Activated CD4-positive, alpha-beta T cell treated with anti-CD3 and anti-CD28 coated beads, Interleukin-2, amount 50 U/mL, for 48 hours (primary cell): ENCODE results near the gene MED27.

Experiments
- DNase-seq, 2 experiments: peaks; one replicate each; pipeline ENCODE4 v3.0.0-alpha.2; 2020

Gene MED27

DNA sequence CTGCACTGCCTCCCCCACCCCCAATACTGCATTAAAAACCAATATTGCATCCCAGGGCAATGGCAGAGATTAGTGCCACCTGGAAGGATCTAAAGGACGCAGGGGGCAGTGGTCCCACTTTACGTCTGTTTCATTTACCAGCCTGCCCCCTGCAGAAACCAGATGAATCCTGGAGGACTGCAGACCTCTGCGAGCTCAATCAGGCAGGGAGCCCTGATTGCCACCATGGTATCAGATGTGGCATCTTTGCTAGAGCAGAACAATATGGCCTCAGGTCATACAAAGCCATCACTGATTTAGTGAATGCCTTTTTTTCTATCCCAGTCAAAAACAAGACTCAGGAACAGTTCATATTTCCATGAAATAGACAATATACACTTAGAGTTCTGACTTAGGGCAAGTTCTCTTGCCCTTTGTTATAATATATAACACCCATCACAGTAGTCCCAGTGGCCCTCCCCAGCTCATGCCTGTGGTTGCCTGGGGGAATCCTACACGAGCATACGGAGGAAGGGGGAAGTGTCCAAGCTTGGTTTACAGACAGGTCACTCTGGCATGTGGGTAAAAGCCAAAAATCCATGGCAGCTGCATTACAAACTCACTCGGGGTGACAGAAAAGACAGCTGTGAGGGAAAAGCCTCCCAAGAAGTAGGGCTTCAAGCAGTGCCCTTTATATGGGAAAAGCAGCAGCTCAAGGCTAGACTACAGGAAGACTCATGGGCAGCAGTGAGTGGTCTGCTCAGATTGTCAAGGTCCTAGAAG, 85.1 kb downstream of the MED27 start:
- no peak for DNase-seq

DNA sequence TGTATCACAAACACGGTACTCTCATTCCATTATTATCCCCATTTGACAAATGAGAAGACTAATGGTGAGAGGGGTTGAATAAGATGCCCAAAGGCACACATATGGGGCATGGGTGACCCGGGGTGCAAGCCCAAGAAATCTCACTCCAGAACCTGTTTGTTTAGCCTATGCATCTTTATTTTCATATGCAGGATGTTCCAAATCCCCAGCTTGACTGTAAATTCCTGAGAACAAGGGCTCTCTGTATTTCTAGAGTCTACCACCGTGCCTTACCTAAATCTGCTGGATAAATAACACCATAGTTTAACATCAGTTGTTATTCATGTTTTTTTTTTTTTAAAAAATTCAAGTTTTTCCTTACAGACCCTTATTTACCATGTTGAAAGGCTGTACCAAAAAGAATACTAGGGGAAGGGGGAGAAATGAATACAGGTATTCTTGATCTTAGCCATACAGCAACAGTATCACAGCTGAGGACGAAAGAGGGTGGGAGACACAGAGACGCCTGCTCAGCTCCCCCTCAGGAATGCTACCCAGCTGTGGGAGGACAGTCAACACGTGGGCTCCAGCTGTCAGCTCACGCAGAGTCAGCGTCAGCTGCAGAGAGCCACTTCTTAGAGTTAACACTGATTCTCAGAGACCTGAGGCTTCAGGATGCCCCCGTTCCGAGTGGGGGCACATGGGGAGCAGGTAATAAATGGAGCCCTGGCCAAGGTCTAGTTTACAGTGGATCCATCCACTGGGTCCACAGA, 86.6 kb downstream of the MED27 start:
- DNase-seq: no peak

DNA sequence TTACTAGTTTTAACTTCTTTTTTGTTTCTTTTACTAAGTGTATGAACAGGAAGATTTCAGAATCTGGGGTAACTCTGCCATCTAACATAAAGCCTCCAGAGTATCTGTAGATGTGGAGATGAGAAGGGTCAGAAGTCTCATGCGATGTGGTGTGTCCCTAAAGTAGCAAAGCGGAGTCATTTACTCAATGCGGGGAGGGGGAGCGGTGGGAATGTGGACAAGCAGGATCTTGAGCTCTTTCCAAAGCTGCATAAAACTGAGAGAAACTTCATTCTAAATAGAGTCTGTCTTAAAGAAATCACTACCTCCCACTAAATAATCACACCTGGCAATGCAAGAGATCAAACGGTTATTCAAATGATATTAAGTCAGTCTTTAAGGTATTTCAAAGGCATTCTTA, 92.4 kb downstream of the MED27 start:
- no peak for DNase-seq

DNA sequence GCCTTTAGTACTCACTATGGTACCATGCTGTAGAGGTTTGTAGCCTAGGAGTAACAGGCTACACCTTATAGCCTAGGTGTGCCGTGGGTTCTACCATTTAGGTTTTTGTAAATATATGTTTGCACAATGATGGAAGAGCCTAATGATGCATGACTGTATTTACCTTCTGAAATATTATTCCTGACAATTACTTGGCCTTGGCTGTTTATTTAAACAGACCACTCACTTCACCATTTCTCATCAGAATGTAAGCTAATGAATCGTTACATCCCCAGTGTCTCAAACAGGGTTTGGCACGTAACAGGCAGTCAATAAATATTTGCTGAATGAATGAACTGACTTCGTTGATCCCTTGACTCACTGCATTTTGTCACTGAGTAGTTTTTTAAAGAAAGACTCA, 93.1 kb downstream of the MED27 start:
- no peak for DNase-seq

DNA sequence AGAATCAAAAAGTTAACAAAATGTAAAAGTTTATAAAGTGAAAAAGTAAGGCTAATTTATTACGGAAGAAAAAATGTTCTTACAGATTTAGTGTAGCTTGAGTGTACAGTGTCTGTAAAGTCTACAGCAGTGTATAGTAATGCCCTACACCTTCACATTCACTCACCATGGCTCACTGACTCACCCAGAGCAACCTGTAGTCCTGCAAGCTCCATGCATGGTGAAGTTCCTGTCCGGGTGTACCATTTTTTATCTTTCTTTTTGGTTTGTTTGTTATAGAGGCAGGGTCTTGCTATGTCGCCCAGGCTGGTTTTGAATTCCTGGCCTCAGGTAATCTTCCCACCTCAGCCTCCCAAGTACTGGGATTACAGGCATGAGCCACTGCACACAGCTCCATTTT, 93.6 kb downstream of the MED27 start:
- no peak for DNase-seq

DNA sequence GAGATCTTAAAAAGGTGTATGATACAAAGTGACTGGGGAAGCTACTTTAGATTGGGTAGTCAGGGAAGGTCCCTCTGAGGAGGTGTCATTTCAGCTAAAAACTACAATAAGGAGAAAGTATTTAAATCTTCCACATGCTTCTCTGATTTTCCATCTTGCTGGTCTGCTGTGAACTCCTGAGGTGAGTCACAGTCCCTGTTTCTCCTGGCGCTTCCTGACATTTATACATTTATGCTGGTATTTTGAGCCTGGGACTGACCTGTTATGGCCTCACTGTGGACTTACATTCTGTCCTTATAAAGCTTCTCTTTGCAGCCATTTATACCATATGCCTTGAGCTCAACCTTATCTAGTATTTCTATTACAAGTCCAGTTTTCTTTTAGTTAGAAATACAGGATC, 95.1 kb downstream of the MED27 start:
- DNase-seq: no peak

DNA sequence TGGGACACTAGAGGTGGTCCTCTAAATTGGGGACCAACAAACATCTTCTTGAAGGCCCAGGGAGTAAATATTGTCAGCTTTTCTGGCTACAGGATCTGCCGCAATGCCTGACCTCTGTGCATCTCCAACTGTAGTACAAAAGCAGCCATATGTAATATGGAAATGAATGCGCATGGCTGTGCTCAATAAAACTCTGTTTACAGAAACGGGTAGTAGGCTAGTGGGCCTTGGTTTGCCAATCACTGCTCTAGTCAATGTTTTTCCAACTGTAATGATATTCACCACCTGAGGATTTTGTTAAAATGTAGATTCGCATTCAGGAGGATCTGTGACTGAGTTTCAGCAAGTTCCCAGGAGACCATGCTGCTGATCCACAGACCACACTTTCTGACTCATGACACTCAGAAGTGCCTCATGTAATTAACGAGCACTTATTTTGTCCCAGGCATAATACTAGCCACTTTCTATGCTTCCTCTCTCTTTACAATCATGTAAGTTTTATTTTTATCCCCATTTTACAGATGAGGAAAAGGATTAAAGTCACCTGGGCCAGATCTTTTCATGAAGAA, 96.9 kb downstream of the MED27 start:
- DNase-seq: no peak

DNA sequence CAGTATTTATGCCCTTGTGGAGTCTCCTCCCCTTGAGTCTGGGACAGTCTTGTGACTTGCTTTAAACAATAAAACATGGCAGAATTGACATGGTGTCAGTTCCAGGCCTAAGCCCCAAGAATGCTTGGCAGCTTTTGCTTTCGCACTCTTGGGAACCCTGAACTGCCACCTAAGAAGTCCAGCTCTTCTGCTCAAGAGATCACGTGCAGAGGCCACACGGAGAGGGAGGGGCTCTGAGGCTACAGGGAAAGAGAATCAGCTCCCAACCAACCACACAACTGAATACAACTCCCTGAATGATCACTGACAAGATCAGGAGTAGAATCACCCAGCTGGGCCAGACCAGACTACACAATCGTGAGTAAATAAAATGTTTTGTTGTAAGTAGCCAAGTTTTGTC, 97.6 kb downstream of the MED27 start:
- DNase-seq: no peak

DNA sequence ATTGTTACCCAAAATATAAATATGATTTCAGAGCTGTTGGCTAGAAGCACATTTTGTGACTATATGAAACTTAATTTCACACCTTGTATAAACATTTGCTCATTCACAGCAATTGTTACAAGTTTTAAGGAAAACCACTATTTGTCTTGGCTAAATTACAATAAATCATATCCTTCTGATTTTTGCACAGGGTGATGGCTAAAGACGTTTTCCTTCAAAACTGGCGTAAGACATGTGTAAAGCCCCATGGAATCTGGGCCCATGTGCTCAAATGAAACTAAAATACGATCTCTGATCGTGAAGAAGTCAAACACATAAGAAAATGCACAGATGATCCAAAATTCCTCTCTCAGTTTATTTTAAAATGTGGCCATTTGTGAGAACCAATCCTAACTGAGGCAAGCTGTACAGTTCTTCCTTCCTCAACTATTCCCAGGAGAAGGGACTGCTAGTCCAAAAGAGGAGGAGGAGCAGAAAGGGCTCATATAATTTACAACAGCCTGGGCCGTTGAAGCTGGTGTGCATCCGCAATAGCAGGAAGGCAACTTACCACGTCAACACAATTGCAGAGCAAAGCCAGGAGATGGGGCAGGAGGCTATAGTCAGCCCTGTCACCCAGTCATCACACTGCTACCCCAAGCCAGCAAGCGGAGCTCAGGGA, 98.4 kb downstream of the MED27 start:
- no peak for DNase-seq

DNA sequence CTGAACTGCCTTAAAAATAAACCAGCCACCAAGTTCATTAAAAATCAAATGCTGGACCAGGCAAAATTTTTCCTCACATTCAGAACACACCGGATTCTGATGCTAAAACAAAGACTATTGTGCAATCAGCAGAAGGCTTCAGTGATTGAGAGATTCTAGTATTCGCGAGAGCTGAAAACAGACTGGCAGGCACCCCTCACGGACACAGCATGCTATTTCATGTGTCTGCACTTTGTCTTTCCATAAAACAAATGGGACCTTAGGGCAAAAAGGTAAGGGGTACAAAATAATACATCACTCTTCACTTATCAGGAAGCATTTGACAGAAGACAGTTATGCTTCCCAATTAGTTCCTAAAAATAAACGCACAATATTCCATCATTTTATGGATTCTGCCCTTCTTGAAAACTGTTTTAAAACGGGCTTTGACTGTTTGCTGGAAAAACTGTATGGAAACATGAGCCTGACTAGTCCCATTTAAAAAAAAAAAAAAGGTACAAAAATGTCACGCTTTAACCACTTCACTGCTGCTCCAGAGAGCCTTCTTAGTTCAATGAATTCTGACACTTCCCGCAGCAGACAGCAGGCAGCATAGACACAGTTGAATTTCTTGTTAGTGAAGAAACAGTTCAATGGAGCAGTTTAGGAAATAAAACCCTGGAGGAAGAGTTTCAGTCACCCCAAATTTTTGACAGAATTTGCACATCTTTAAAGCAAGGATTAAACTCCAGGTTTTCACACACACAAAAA, 99.2 kb downstream of the MED27 start:
- DNase-seq: no peak

DNA sequence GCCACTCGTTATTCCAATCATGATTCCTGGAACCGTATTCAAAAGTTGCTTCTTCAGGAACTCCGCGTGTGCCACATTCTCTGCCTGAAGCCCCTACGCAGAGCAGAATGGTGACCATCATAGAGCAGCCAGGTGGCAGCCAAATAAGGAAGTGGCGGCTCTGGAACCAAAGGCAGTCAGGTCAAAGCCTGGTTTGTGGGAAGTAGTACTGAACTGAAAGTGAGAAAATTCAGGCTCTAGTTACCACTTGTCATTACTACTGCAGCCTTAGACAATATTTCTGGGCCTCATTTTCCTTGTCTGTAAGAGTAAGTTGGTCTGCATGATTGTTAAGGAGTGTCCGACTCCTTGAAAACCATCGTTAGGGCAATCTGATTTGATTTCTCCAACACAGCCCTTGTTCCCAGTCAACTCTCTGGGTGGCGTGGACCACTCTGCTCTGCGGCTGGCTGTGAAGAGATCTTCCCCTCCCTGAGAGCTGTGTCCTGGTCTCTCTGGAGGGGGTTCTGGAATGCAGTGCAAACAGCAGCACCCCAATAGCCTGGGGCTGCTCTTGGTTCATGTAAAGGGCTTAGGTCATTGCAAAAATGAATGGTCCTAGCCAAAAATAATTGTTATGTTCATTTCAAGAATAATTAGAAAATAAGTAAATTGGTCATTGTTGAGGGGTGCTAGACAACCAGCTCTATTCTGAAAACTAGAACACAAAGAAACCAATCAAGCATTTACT, 102.4 kb downstream of the MED27 start:
- DNase-seq: no peak

DNA sequence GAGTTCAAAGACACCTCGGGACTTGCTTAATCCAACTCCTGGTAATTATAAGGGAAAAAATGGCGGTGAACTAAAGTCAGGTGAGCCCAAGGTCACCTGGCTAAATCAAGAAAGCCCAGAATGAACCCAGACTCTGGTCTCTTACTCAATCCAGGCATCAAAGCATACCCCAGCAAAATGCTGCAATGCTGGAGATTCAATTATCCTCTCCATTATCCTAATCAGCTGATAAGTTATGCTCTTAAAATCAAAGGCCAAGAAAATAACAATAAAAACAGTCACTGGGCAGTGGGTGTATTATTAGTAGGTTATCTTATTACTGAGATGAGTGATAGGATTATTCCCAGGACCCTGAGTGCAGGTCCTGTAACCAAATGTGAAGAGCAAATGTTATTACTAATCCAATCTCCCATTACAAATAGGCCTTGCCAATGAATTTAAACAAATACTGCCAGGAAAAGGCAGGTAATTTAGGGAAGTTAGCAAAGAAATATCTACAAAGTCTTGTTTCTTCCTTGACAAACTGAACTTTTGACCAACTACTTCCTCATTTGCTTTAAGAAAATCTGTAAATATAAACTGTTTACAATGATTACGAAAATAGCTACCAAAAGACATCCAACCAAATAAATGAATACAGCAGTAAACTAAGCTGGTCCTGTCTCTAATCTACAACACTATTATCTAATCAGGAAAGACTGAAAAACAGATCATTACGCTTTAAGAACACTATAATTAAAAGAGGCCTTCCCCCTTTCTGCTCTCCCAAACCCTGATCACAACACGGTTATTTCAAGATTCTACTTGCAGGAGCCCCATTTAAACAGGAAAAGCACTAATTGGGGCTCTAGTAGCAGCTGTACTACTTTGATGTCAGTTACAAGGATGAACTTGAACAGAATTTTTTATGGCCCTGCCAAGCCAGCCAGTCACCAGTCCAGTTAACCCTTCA, 103.2 kb downstream of the MED27 start:
- no peak for DNase-seq

DNA sequence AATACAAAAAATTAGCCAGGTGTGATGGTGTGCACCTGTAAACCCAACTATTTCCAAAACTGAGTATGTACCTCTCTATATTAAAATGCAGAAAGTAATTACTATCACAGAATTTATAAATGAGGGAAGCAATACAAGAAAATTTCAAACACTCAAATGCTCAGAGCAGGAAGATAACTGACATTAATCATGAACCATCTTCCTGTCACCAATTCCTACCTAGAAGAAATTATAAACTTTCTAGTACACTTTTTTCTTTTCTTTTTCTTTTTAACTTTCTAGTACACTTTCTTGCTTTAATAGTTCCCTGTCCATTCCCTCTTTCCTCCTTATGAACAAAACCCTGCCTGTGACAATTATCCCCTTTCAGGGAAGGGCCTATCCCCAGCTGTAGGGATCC, 106.8 kb downstream of the MED27 start:
- no peak for DNase-seq

DNA sequence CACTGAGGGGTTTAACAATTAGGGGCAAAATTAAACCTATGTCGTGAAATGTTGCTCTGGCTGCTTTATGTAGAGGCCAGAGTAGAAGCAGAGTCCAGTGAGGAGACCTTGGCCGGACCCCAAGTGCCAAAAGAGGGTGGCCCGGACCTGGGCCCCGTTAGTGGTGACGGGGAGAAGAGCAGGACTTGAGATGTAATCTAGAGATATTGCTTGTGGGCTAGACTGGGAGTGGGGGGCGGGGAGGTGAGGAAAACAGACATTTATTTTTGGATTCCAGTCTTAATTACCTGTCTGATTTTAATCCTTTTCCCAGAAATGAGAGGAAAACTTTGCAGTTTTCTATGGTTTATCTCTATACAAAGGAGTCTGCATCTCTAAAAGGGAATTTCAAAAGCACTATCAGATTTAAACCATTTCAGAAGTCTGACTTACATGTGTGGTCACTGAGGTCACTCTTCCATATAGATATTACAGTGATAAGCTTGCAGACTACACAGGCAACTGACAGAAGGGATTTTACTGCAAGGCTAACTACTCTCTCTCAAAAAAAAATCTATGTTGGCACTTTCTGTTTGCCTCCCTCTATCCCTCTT, 108.1 kb downstream of the MED27 start:
- DNase-seq: no peak

DNA sequence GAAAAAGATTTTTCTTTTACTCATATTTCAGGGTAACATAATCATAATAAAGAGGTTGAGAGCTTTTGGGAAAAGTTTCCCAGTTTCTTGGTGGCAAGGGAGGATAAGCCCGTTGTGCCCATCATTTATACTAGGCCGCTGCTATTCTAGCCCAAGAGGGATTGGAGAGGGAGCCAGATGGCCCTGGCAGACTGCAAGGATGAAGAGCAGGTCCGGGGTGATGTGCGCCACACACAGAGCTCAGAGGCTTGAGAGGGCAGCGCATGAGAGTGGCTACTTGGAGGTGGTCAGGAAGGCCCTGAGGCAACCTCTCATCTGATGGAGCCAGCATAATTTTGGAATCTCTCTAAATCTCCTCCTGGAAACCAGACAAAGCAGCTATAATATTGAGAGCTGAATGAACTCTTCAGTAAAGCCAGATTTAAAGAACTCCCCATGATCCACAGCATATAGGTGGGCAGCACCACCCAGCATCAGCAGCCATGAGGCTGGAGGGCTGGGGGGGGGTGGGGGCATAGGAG, 110.1 kb downstream of the MED27 start:
- DNase-seq: no peak

DNA sequence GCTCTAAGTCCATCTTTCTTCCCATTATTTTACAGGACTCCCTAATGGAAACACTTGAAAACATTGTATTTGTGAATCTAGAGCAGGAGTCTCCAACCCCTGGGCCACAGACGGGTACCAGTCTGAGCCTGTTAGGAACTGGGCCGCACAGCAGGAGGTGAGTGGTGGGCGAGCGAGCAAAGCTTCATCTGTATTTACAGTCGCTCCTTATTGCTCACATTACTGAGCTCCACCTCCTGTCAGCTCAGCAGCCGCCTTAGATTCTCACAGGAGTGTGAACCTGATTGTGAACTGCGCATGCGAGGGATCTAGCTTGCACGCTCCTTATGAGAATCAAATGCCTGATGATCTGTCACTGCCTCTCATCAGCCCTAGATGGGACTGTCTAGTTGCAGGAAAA, 111.0 kb downstream of the MED27 start:
- DNase-seq: no peak

DNA sequence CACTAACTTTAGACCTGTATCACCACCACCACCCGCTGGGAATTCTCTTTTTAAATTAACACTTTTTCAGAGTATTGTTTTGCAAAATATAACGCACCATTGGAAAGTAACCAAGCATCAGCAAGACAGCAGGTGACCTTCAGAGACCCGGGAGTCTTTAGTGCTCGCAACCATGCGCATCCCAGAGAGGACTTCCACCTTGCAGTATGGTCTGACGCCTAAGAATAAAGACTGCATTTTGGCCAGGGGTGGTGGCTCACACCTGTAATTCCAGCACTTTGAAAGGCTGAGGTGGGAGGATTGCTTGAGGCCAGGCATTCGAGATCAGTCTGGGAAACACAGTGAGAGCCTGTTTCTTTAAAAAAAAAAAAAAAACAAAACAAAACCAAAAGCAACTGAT, 113.8 kb downstream of the MED27 start:
- no peak for DNase-seq

DNA sequence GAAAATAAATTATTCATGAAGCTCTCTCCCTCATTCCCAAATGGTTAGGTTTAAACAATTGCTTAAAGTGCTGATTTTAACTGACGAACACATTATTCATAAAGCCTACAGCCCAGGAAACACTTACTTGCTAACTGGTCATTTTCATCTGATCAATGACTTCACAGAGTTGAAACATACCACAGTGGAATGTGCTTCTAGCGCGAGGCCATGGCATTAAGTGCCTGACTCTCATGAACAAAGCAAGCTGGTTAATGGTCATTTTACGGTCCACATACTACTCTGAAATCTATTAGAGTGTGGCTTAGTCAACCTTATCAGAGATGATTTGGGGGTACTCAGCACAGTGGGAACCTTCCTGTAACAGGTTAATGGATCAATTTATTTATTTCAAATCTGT, 114.6 kb downstream of the MED27 start:
- no peak for DNase-seq

DNA sequence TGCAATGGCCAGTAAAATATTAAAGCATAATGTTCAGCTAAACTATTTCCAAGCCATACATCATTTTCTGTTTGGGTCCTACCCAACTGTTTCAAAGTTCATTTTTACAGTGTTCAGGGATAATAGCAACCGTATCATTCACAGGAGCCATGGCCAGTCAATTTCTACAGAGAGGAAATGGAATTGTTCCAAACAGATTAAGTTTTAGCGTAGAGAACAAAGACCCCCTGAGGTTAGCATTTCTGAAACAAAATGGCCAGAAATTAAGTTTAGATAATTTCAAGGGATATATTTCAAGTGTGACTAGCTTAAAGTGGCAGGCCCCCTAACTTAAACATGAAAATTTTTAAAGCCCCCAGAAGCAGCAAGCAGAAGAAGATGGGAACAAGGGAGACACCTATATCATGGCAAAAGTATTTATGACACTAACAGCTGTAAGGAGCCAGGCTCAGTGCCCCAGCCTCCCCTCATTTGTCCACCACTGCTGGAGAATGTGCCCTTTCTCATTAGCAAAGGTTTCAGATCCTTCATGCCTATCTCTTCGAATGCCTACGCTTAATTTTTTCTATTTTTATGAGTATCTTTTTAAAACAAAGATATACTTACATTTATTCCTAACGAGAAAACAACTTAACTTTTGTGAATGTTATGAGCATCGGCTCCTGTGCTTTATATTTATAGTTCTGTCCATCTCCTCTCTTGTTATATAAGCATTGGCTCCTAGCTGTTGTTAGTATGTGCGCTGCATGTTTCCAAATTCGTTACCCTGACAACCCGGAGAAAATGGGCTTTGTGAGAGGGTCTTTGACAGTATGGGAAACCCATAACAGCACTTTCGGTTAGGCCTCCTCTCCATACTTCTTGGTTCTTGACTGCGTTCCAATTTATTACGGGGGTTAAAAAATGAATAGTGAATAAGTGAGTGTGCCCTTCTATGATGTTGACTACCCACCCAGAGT, 116.3 kb downstream of the MED27 start:
- no peak for DNase-seq
